Measurements from ENCODE around the gene TNK1. TPM values are rescaled to one million over a fixed set of nuclear protein-coding genes. Genes with fewer than 3 reads are reported as not detected.

The TNK1 gene
- total RNA-seq, 8 experiments from 2014 or later: 1.3 to 8.6 (median 2.4) TPM

GRCh38 chr17:7403043-7403726 is 22.3 kb downstream of the TNK1 start:
- in situ Hi-C loops (cut with MboI; ENCODE audit: low pct_unique_long_range_greater_than_20kb in 2 of 9, low sequenced_read_pairs in 9 of 9, unreplicated experiment in 9 of 9): no loop called here
- H3K4me1 ChIP-seq (replicated peaks in 1 of 2): peaks cover 19 to 22% of the 10 kb centered on the region in 2 donors
- H3K27ac ChIP-seq: peak overlapping the region; percentile 74 to 81
- ATAC-seq (replicated peaks in 6 of 8): no peak
- H3K4me3 ChIP-seq: peak overlapping the region; percentile 59 to 88 (median 65)
- WGBS, 10 experiments: 8 to 83% (median 47%) methylated on average over 1 to 7 of the region's 16 CpGs; no CpG with 5 or more reads in 3 of the 10 experiments

GRCh38 chr17:7403727-7403976 is 22.8 kb downstream of the TNK1 start:
- peak in 3 of 8 experiments; percentile 26 to 38 (median 31) for ATAC-seq (replicated peaks in 6 of 8)
- H3K27ac ChIP-seq: peak overlapping the region; percentile 74 to 81
- no CpG with 5 or more reads among the region's 13 CpGs for WGBS, 10 experiments
- H3K4me3 ChIP-seq: peak overlapping the region; percentile 59 to 88 (median 65)
- peaks cover 19 to 22% of the 10 kb centered on the region in 2 donors for H3K4me1 ChIP-seq (replicated peaks in 1 of 2)
- in situ Hi-C loops (cut with MboI; ENCODE audit: low pct_unique_long_range_greater_than_20kb in 2 of 9, low sequenced_read_pairs in 9 of 9, unreplicated experiment in 9 of 9): no loop called here

- Histone ChIP-seq H3K4me3 (peak within 1 kb of the TSS; percentile 59 to 88 (median 65)), H3K4me1 (replicated peaks in 1 of 2) (peaks cover 19 to 22% of the 10 kb centered on the region in 2 donors), H3K27ac (peak within 1 kb of the TSS; percentile 86 to 89)
- peak; percentile 86 to 89 (median 87) for ATAC-seq (replicated peaks in 6 of 8)
- in situ Hi-C loops (cut with MboI; ENCODE audit: low pct_unique_long_range_greater_than_20kb in 2 of 9, low sequenced_read_pairs in 9 of 9, unreplicated experiment in 9 of 9): no loop called here
- 0% methylated on average over 1 to 3 of the region's 49 CpGs; no CpG with 5 or more reads in 7 of the 10 experiments for WGBS, 10 experiments
These were observed 23.3 kb downstream of the TNK1 start, which contains the start of gene TMEM256 for GRCh38 chr17:7403977-7404736. TMEM256 (minus strand) TSS chr17:7404097; CDS start chr17:7404084, 13 bp downstream.

DNA sequence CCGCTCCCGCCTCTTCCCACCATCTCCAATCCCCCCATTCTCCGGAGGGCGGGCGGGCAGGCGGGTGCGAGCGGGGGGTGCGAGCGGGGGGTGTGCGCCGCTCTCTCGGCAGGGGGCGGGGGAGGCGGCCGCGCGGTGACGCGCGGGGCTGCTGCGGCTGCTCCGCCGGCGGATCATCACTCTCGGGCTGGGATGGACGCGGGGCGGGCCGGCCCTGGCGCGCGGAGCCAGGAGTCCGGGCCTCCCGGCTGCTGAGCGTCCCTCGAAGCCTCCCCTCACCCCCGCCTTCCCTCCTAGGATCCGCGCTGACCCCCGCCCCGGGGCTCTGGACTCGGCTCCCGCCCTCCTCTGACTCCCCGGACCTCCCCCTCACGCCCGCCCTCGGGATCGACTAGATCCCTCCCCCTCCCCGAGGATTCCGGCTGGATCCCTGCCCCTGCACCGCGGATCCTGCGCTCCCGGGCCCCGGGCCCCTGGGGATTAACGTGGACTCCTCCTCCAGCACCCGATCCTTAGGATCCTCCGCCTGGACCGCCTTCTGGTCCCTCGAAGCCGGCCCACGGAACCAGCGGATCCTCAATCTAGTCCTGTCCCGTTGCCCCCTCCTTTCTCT is 24.0 kb downstream of the TNK1 start:
- ATAC-seq (replicated peaks in 6 of 8): peak in 7 of 8 experiments; percentile 1 to 44 (median 35)
- in situ Hi-C loops (cut with MboI; ENCODE audit: low pct_unique_long_range_greater_than_20kb in 2 of 9, low sequenced_read_pairs in 9 of 9, unreplicated experiment in 9 of 9): no loop called here
- WGBS, 10 experiments: no CpG with 5 or more reads among the region's 65 CpGs

DNA sequence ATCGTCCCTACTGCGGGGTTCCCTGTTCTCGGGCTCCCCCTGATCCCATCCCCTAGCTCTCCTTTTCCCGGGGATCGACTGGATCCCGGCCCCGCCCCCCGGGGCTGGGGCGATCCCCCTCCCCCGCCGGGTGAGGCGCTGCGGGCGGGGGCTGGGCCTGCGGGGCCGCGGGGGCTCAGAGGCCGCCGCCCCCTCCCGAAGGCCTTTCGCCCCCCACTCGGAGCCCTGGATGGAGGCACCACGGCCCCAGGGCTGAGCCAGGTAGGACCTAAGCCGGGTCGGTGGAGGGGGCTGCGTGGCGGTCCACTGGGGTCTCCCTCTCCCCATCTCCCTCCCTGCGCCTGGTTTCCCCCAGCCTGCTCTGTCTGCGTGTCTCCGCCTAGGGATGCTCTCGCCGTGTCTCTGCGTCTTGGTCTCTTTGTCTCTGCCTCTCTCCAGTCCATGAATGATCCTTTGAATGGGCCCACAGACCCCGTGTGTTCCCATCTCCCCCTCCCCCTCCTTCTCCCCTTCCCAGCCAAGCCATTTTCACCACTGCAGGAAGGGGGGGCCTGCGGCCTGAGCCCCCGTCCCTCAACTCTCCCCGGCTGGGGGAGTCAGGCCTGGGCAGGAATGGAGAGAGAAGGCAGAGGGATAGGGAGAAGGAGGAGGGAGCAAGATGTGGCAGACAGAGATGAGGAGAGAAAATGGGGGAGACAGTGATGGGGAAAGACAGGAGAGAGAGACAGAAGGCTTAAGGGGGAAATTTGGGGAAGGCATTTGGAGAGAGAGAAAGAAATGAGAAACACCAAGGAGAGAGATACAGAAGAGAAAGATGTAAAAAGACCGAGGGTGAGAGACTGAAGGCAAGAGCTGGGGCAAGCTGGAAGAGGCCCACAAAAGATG is 24.7 kb downstream of the TNK1 start:
- peak overlapping the region; percentile 86 to 89 for H3K27ac ChIP-seq
- in situ Hi-C loops (cut with MboI; ENCODE audit: low pct_unique_long_range_greater_than_20kb in 2 of 9, low sequenced_read_pairs in 9 of 9, unreplicated experiment in 9 of 9): no loop called here
- peaks cover 19 to 22% of the 10 kb centered on the region in 2 donors for H3K4me1 ChIP-seq (replicated peaks in 1 of 2)
- 0 to 80% (median 7%) methylated on average over 1 to 3 of the region's 38 CpGs; no CpG with 5 or more reads in 1 of the 10 experiments for WGBS, 10 experiments
- H3K4me3 ChIP-seq: peak overlapping the region; percentile 59 to 88 (median 65)
- peak in 4 of 8 experiments; percentile 1 to 6 (median 2) for ATAC-seq (replicated peaks in 6 of 8)

More for the DNA sequence above, 24.0 kb downstream of the TNK1 start:
- peak overlapping the region; percentile 86 to 89 for H3K27ac ChIP-seq
- H3K4me3 ChIP-seq: peak overlapping the region; percentile 59 to 88 (median 65)
- H3K4me1 ChIP-seq (replicated peaks in 1 of 2): peaks cover 19 to 22% of the 10 kb centered on the region in 2 donors

DNA sequence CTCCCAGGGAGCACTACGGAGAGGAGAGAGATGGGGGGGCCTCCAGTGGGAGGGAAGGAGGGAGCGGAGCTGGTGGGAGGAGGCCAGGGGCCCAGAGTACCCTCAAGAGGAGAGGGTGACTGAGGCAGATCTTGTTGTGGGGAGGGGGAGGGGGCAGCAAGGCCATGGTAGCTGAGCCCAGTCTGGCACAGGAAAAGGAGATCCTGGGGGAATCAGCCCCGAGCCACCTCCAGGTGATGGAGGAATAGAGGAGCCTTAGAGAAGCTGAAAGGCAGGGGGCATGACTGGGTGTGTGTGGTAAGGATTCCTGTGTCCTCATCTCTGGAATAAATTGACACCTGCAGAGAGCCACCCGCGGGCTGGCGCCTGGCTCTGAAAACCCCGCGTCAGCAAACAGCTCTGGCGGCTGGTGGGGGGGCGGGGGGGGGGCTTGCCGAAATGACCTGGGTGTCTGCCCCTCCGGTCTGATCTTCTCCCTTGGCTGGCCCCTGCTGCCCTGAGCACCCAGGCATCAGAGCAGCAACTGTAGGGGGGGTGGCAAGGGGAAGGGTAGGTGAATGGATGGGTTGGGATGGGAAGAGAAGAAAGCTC is 25.4 kb downstream of the TNK1 start:
- 0 to 20% (median 8%) methylated on average over 1 to 2 of the region's 12 CpGs; no CpG with 5 or more reads in 5 of the 10 experiments for WGBS, 10 experiments
- in situ Hi-C loops (cut with MboI; ENCODE audit: low pct_unique_long_range_greater_than_20kb in 2 of 9, low sequenced_read_pairs in 9 of 9, unreplicated experiment in 9 of 9): no loop called here
- Histone ChIP-seq H3K4me3 (peak overlapping the region; percentile 59 to 88 (median 65)), H3K27ac (peak overlapping the region; percentile 86 to 89), H3K4me1 (replicated peaks in 1 of 2) (peaks cover 19 to 22% of the 10 kb centered on the region in 2 donors)
- ATAC-seq (replicated peaks in 6 of 8): no peak

DNA sequence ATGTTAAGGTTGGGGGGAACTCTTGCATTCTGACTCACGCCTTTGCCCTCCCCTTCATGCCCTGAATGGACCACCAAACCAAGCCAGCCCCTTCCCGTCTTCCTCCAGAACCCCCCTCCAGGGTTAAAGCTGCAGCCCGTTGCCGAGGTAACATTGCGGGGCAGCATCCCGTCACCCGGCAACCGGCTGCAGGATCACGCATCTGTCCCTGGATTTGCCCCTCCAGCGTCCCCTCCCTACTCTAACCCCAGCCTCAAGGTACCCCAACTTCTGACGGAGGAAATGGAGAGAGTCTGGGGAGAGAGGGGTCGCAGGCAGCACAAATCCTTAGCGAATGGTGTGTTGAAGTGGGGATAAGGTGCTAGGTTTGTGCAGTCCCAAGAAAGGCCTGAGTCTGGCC is 26.2 kb downstream of the TNK1 start:
- ATAC-seq (replicated peaks in 6 of 8): no peak
- H3K4me3 ChIP-seq: peak overlapping the region in 4 of 5 donors; percentile 59 to 88 (median 69)
- in situ Hi-C loops (cut with MboI; ENCODE audit: low pct_unique_long_range_greater_than_20kb in 2 of 9, low sequenced_read_pairs in 9 of 9, unreplicated experiment in 9 of 9): no loop called here
- H3K4me1 ChIP-seq (replicated peaks in 1 of 2): peaks cover 19 to 22% of the 10 kb centered on the region in 2 donors
- no peak overlapping the region for H3K27ac ChIP-seq
- 58 to 72% methylated on average over 6 to 7 of the region's 13 CpGs; no CpG with 5 or more reads in 8 of the 10 experiments for WGBS, 10 experiments

DNA sequence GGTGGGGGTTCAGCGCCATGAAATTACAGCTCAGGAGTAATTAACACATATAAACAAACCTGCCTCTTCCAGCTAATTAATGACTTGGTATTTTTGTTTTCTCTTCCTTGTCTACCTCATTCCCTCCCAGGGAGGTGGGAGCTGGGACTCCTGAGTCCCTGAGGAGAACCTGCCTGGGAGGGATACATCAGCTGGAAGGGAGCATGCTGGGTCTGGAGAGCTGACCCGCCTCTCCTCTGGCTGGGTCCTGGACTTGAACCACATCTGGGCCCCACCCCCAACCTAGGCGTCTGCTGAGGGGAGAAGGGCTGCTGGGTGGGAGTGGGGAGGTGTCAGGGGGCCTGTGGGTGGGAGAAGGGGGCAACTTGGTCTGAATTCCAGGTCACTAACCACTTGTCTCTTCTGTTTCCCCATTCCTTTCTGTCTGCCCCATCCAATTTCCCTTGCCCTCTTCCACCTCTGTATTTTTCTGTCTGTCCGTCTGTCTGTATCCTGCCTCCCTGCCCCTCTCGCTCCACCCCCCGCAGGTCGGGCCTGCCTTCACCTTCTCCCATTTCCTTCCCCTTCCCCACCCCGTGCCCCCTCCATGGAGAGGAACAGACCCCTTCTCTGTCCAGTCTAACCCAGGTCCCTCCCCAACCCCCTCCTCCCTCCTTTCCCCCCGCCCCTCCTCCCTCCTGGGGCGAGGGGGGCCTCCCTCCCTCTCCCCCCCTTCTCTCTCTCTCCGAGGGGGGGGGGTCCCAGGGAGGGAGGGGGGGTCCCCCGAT is 26.8 kb downstream of the TNK1 start, which contains the start of gene NLGN2:
Gene NLGN2, plus strand, starts transcription at position 361 of the 767 bp plus-strand sequence. CDS start 411 bp downstream, outside the sequence.
- whole genome bisulfite sequencing, 10 experiments: 60 to 86% methylated on average over 1 of the region's 12 CpGs; no CpG with 5 or more reads in 8 of the 10 experiments
- Histone ChIP-seq H3K27ac (no peak within 1 kb of the TSS), H3K4me1 (replicated peaks in 1 of 2) (peaks cover 16 to 21% of the 10 kb centered on the region in 2 donors), H3K4me3 (peak within 1 kb of the TSS; percentile 59 to 88 (median 65))
- ATAC-seq (replicated peaks in 6 of 8): no peak
- in situ Hi-C loops (cut with MboI; ENCODE audit: low pct_unique_long_range_greater_than_20kb in 2 of 9, low sequenced_read_pairs in 9 of 9, unreplicated experiment in 9 of 9): no loop called here

DNA sequence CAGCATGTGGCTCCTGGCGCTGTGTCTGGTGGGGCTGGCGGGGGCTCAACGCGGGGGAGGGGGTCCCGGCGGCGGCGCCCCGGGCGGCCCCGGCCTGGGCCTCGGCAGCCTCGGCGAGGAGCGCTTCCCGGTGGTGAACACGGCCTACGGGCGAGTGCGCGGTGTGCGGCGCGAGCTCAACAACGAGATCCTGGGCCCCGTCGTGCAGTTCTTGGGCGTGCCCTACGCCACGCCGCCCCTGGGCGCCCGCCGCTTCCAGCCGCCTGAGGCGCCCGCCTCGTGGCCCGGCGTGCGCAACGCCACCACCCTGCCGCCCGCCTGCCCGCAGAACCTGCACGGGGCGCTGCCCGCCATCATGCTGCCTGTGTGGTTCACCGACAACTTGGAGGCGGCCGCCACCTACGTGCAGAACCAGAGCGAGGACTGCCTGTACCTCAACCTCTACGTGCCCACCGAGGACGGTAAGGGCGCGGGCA is 27.4 kb downstream of the TNK1 start:
- no peak overlapping the region for H3K4me3 ChIP-seq
- in situ Hi-C loops (cut with MboI; ENCODE audit: low pct_unique_long_range_greater_than_20kb in 2 of 9, low sequenced_read_pairs in 9 of 9, unreplicated experiment in 9 of 9): no loop called here
- no peak overlapping the region for H3K27ac ChIP-seq
- H3K4me1 ChIP-seq (replicated peaks in 1 of 2): peaks cover 10 to 16% of the 10 kb centered on the region in 2 donors
- WGBS, 10 experiments: 80 to 96% (median 95%) methylated on average over 2 to 15 of the region's 58 CpGs; no CpG with 5 or more reads in 7 of the 10 experiments
- ATAC-seq (replicated peaks in 6 of 8): no peak

- no peak for ATAC-seq (replicated peaks in 6 of 8)
- Histone ChIP-seq H3K4me1 (replicated peaks in 1 of 2) (peaks cover 10 to 16% of the 10 kb centered on the region in 2 donors), H3K27ac (no peak overlapping the region), H3K4me3 (no peak overlapping the region)
- WGBS, 10 experiments: no CpG with 5 or more reads among the region's 6 CpGs
- in situ Hi-C loops (cut with MboI; ENCODE audit: low pct_unique_long_range_greater_than_20kb in 2 of 9, low sequenced_read_pairs in 9 of 9, unreplicated experiment in 9 of 9): no loop called here
These were observed 28.0 kb downstream of the TNK1 start for GRCh38 chr17:7408863-7409262.

DNA sequence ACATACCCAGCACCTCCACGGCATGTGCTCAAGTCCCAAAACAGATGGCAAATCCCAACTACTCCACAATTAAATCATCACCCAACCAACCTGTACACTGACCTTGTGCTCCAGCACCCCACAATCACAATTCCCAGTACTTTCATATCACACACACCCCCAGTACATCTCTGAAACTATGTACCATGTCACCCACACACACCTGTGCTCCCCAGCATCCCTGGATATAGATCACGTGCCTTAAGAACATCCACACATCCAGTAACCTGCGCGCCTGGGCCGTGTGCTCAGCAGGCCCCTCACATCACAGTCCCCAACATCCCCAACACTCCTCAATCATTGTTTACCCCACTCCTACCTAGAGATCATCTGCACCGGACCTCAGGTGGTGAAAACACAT is 28.8 kb downstream of the TNK1 start:
- WGBS, 10 experiments: 90 to 100% (median 100%) methylated on average over 1 to 2 of the region's 6 CpGs; no CpG with 5 or more reads in 7 of the 10 experiments
- ATAC-seq (replicated peaks in 6 of 8): no peak
- Histone ChIP-seq H3K4me1 (replicated peaks in 1 of 2) (peaks cover 10 to 16% of the 10 kb centered on the region in 2 donors), H3K27ac (no peak overlapping the region), H3K4me3 (no peak overlapping the region)
- in situ Hi-C loops (cut with MboI; ENCODE audit: low pct_unique_long_range_greater_than_20kb in 2 of 9, low sequenced_read_pairs in 9 of 9, unreplicated experiment in 9 of 9): no loop called here
